HG02642 (cell line): ENCODE data around the gene TBC1D4.

Experiments used
- ATAC-seq: cut with Tn5 transposase; IDR thresholded peaks from one replicate; pipeline ENCODE4 v1.9.1; 2021; ENCODE audit warnings: mild to moderate bottlenecking; ENCODE audit not compliant: unreplicated experiment, poor library complexity

The TBC1D4 gene

GRCh38 chr13:75422028-75422427 is 59.9 kb downstream of the TBC1D4 start:
- no peak for ATAC-seq

GRCh38 chr13:75421133-75421532 is 60.8 kb downstream of the TBC1D4 start:
- no peak for ATAC-seq

GRCh38 chr13:75419656-75420055 is 62.3 kb downstream of the TBC1D4 start:
- no peak for ATAC-seq

- ATAC-seq: no peak
These were observed 63.0 kb downstream of the TBC1D4 start for GRCh38 chr13:75418997-75419396.

DNA sequence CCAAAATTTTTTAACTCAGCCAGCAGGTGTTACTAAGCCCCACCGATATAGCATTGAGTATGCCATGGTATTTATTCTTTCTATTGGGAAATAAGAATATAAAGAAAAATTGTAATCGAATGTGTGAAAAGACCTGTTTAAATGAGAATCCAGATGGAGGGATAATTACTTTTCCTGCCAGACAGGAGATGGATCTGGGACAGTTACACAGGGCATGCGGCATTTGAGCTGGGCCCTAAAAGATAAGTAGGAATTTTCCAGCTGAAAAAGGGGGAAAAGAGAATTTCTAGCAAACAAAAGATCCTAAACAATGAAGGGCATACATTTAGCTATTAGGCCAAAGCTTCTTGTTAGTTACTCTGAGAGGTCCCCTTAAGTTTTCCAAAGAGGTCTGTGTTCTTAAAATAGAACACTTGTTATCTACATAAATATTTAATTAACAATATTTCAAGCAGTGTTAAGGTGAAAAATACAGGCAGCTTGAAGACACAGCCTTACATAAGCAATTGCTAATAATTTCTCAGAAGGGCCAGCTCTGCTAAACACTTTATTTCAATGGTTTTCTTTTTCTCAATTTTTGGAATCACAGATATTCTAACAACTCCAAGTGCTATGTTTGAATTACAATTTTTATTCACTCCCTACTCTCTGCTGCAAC is 63.7 kb downstream of the TBC1D4 start:
- no peak for ATAC-seq

- no peak for ATAC-seq
These were observed 64.3 kb downstream of the TBC1D4 start for GRCh38 chr13:75417656-75418055.

GRCh38 chr13:75417012-75417384 is 65.0 kb downstream of the TBC1D4 start:
- peak; percentile 26 for ATAC-seq

DNA sequence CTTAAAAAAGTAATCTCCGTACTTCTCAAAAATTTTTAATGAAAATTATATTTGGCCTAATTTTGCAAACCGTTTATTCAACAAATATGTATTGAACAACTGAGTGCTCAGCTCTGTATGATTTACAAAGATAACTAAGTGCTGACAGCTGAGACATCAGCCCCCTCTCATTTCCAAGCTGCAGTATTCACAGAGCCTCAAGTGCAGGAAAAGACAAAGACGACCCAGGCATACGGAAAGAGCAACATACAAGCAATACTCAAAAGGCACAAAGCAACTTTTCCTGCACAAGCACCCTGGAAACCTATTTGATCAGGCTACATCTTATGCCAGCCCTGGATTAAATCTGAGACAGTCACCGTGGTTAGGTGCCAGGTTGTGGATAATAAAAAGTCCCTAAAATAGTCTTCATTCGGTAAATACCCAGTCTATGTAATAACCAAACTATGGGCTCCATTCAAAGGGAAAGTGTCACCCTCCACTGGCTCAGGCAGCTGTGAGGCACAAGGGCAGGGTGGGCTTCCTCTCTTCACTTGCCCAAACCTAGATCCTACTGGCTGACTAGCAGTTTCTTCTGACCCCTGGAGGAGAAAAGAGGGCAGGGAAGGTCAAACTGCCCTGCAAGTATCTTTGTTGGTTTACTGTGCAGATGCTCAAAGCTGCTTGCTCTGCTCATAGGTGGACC is 65.5 kb downstream of the TBC1D4 start:
- peak; percentile 82 for ATAC-seq

DNA sequence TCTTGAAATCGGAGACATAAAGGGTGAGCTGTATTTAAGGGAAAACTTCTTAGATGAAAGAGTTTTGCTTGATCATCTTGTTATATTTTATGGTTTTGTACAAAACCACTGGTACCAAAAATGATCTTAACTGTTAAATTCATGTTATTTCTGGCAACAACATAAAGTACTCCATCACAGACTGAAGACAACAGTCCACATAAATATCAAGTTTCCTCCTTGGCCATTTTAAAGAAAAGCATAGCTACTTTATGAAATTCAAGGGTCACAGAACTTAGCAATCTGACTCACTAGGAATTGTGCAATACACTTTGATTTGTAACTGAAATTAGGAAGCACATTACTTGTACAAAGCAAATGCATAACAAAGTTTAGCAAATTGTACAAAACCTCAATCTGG is 66.3 kb downstream of the TBC1D4 start:
- no peak for ATAC-seq

DNA sequence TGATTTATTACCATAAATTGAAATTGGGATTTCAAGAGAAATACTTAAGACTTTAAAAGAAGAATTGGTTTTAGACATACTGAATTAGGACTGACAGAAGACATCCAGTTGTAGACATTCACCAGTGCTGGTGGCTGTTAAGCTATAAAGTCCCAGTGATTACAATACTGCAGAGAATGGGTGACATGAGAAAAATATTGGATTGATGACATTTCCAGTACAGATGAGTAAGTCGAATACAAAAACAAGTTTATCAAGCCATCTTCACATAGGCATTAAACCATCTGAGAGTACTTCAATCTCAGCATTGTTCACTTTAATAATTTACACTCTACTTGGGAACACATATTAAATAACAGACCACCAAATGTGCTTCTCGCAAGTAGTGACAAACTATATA is 66.8 kb downstream of the TBC1D4 start:
- ATAC-seq: no peak

GRCh38 chr13:75414036-75414827 is 67.7 kb downstream of the TBC1D4 start:
- no peak for ATAC-seq

GRCh38 chr13:75411924-75412537 is 69.9 kb downstream of the TBC1D4 start:
- no peak for ATAC-seq

GRCh38 chr13:75410207-75410606 is 71.8 kb downstream of the TBC1D4 start:
- ATAC-seq: no peak

- ATAC-seq: no peak
These were observed 74.0 kb downstream of the TBC1D4 start for GRCh38 chr13:75407998-75408397.

DNA sequence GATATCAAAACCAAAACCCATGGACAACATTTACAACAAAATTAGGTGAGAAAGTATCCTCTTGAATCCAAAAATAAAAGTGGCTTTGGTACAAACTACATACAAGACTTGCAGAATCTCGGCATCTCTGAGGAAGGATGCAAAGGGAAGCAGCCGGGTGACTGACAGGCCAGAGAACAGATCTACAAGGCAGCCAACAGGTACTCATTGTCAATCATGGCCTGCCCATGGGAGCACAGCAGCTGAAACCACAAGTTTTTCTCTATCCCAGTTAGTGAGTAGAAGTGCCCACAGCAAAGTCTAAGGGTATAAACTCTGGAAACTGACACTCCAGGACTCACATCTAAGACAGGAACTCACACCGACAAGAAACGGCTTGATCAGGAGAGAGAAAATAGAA is 74.5 kb downstream of the TBC1D4 start:
- no peak for ATAC-seq

- no peak for ATAC-seq
These were observed 75.8 kb downstream of the TBC1D4 start for GRCh38 chr13:75405976-75406703.

GRCh38 chr13:75404726-75405125 is 77.2 kb downstream of the TBC1D4 start:
- no peak for ATAC-seq

DNA sequence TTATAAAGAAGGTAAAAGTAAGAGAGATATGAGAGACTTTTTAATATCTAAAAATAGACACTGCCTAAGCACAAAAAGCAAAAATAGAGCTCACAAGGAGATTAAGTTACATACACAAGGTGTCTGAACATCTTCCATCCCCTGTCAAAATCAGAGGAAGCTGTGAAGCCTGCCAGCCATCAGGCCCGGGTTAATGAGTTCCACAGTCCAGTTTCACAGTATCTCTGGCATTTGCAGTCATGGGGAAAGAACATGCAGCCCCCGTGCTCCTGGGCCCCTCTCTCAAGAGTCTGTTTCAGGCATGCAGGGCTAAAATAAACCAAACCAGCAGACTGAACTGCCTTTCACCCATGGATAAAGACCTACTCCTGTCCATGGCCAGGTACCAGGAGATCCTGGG is 79.2 kb downstream of the TBC1D4 start:
- no peak for ATAC-seq

GRCh38 chr13:75400775-75401174 is 81.2 kb downstream of the TBC1D4 start:
- peak; percentile 72 for ATAC-seq

DNA sequence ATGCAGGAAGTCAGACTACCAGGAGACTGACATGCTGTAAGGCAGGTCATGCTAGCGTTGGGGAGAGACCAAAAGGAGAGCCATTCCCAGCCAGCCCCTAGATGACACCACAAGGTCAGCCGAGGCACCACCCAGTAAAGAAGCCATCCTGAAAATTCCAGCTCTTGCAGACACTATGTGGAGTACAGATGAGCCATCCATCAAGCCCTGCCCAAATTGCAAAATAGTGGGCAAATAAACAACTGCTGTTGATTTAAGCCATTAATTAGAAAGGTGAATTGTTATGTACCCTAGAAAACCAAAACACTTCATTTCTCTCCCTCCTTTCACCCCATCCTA is 82.1 kb downstream of the TBC1D4 start:
- no peak for ATAC-seq
